ENCODE results near the gene SLC28A3.
A peak's percentile ranks its signal among the peaks of the same experiment; 100 is the strongest.

Gene SLC28A3

DNA sequence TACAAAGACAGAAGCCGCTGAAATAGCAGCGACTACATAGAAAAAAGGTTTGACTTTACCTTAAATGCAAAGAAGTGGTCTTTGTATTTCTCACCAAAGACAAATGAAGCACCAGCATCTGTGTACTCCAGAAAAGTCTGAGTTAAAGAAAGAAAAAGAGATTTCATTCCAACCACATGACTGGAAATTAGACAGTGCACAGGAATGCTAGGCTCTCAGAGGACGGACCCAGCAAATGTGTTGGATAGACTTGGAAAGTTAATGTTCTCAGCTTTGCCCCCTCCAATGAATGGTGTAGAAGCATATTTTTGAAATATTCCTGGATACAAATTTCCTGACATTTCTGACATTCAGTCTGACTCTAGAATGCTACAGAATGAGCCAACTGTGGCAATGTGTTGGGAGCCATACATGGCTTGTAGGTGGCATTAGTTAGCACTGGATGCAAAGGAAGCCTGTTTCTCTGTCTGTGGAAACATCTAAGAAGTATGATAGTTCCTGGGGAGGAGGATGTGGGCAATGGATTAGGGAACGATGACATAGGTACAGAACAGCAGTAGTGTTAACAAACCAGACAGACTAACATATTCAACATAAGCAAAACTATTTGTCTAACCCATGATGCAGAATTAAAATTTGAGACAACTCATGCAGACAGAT lies 43.3 kb downstream of the SLC28A3 start:
- DNase-seq (ENCODE audit: low read depth) = no peak

DNA sequence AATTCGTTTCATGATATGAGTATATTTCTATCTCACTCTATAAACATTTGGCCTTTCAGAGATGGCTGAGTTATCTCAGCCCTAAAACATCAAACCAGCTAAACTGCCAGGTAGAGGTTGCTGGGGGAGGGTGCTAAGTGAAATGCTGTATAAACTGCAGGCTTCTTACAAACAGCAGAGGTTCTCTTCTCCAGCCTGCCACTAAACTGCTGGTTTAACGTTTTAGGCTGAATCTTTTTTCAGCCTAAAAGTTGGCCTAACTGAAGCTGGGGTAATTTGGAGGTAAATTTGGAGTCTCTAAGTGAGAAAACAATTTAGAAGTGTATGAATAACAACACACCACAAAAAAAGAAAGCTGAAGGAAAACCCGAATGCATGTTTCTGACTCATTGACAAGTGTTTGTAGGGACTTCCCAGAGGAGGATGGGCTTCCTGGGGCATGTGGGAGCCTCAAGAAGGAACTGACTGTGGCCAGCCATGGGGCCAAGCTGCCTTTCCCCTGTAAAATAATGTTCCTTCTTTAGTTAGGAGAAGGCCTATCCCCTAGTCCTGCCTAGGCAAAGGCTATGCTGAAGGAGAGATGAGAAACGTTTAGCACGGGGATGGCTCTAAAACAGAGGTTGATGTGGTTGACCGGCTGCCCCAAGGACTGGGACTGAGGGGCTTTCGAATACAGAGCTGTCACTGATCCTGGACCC lies 44.3 kb downstream of the SLC28A3 start:
- no peak for DNase-seq (ENCODE audit: low read depth)

DNA sequence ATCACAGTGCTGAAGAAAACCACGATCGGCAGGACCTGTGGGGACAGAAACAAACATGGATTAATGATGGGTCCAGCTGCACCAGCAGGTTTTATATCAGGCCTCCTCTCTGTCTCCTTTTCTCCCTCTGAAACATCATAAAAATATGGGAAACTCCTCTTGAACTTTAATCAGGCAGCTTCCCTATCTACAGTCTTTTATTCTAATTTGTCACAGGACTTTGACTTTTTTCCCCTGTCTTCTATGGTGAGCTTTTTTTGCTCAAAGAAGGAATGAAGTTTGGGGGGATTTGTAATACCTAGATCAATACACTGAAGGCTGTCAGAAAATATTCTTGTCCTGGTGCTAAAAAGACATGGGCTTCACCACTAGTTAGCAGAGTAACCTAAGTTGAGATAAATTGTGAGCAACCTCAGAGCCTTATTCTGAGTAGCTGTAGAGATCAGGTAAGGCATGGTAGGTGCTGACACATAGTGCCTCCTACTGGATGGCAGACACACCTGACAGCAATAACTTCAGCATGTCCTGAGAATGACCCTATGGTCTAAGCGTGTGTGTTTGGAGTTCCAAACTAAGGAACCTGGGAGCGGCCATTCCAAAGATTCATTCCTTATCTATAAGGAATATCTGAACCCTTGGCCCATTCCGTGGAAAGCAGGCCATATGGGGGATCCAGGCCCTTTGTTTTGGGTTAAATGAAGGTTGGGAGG lies 46.2 kb downstream of the SLC28A3 start:
- no peak for DNase-seq (ENCODE audit: low read depth)

DNA sequence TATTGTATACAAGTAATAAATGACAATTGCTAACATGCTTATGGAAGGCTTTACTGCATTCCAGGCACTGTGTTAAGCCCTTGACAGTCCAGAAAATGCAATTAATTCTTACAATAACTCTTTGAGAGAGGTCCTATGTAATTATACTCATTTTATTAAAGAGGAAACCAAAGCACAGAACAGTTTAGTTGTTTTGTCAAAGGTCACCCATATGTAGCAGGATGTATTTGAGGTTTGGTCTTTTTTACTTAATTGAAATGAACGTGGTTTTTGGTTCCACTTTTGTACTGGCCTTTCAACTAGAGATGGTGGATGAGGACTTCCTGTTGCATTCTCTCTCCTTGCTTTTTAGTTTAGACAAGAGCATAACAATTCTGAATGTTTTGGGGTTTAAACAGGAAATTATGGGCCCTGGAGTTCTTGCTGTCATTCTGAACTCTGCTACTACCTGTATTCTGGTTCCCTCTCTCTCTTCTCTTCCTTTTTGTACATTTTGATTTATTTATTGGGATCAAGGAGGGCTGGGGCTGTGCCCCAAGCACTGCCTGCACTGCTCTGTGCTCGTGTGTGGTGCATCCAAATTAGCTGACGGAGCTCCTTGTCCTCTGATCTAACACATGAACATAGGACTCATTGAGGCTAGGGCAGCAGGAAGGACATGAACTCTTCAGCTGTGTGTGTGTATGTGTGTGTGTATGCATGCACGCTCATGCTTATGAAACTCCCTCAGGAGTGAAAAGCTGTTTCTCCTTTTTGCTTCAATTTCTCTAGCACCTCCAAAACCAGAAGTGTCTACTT lies 47.4 kb downstream of the SLC28A3 start:
- no peak for DNase-seq (ENCODE audit: low read depth)

DNA sequence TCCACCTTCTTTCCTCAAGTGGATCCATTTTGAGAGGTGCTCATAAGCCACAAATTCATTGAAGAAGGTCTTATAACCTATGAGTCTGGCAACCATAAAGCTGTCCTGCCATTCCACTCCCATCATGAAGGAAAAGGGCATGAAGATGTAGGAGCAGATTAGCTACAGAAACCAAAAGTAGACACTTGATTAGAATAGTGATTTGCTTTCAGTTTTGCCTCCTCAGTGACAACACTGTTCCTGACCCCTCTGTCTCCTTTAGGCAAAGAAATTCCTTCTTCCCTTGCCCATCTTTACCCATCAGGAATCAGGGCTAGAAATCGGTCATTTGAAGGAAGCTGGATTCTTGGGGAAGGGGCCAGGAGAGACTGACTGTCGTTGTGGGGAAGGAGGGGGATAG lies 55.2 kb downstream of the SLC28A3 start:
- no peak for DNase-seq (ENCODE audit: low read depth)

DNA sequence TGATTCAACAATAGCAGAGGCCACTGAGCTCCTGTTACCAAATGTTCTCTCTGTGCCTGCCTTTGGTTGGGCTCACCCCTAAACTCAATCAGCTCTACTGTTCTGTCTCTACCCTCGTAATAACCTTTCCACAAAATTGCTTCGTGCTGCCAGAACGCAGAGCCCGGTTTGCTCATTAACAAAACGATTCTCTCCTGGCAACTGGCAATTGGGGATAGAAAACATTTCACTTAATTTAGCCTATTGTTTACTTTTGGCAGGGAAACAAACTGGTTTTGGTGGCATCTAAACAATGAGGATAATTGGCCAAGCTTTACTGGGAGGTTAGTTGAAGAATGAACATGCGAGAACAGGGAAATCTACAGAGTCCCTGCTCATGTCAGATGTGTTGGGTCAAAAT lies 56.6 kb downstream of the SLC28A3 start:
- no peak for DNase-seq (ENCODE audit: low read depth)

DNA sequence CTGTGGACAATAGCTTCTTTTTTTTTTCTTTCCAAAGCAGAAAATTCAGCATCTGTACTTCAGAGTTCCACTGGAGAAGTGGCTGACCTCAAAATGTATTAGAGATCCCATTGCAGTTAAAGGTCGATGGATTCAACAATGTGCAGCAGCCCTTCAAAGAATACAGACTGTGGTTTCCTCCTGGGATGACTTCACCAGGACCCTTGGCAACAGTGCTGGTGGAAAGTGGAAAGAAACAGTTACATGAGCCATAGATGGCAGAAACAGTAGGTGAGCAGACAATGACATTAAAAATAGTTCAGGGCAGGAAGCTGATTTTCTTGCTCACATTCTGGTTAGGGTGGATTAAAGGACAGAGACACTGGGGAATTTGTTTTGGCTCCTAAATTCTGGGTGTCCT lies 62.4 kb downstream of the SLC28A3 start:
- DNase-seq (ENCODE audit: low read depth) = no peak

DNA sequence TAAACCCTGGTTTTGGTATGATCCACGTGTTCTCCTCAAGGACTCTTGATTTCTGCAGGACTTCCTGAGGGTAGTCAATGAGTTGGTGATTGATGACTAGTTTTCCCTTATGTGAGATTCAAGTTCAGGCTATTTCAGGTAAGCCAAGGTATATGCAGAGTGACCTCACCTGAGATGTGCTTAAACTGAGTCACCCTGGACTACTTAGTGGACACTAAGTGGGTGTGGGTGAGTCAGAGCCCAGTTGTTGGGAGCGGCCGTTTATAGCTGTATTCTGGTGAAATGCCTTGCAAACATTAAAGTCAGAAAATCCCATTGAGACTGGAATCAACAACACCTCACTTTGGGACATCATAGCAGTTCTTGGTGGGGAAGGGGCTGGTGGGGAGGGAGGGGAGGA lies 62.9 kb downstream of the SLC28A3 start:
- no peak for DNase-seq (ENCODE audit: low read depth)

DNA sequence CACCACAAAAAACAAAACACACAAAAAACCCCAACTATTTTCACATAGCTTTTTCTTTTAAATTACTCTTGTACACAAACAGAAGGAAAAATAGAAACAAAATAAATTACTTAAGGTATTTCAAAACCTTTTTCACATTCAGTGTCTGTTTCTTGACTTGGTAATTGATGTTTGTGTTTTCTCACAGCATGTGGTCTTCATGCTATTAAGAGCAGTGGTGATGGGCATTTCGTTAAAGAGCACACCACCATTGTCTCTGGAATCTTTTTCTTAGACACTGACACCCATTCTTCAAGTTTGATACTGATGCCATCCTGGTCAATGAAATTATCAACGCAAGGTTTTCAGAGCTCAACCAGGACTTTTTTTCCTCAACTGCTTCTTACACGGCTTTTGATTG lies 63.8 kb downstream of the SLC28A3 start:
- no peak for DNase-seq (ENCODE audit: low read depth)

DNA sequence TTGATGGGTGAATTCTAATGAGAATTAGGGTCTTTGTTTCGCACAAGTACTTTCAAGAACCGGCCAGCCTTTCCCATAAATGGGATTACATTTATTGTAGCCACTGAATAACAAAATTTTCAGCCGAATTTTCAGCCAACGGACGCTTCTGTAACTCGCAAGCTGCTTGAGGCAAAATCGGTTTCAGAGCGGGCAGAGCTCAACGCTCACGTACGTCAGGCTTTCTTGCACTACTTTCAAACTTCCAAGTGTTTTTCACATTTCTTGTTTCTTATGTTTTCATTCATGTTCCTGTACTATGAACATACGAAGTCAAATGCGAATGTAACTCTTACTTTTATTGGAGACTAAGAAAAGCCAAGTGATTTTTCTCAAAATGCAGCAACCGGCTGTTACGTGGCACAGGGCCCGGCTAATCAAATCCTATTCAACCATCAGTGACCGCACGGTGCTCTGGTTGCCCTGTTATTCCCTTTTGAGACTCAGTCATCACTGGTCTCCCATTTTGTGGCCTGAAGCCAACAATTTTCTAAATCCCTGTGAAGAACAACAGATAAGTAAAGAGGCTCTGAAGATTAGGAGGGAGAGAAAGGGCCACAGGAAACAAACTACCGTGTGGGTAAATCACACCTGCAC lies 68.5 kb downstream of the SLC28A3 start:
- DNase-seq (ENCODE audit: low read depth) = no peak

DNA sequence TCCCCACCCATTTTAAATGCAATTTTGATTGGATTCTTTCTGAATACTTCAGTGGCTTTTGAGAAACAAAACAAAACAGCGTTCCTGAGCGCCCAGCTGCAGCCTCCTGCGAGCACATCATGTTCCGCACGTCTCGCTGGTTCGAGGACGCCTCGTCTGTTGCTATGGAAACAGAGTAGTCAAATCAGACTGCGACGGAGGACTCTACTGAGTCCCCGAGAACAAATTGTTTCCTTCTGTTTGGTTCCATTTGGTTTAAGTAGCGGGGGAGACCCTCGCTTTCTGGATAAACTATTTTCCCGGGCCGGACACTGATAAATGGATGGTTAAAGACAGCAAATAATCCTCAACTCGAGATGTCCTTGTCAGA lies 69.0 kb downstream of the SLC28A3 start:
- peak; percentile 2 for DNase-seq (ENCODE audit: low read depth)

DNA sequence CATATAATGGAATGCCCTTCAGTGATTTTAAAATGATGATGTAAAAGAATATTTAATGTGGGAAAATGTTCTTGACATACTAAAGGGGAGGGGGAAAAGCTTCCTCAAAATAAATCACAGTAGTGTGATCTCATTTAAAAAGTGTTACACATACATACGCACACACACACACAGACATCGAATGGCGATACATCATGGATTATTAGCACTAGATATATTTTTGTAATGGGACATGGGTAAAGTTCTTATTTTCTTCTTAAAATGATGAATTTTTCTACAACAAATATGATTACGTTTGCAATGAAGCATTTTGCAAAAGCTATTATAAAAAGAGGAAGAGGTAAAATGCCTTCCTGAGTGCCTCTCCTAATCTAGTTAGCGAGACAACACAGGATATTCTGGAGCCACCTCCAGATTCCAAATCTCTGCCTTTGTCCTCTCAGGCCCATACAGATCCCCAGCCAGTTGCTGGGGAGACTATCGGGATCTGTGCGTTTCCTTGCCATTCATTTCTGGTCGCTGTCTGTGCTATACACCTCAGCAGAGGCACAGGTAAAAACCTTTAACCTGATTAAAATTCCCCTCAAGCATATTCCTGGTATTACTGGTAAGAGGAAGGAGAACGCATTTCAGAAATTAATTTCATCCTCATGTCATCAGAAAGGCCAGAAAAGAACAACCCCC lies 69.6 kb downstream of the SLC28A3 start:
- no peak for DNase-seq (ENCODE audit: low read depth)

DNA sequence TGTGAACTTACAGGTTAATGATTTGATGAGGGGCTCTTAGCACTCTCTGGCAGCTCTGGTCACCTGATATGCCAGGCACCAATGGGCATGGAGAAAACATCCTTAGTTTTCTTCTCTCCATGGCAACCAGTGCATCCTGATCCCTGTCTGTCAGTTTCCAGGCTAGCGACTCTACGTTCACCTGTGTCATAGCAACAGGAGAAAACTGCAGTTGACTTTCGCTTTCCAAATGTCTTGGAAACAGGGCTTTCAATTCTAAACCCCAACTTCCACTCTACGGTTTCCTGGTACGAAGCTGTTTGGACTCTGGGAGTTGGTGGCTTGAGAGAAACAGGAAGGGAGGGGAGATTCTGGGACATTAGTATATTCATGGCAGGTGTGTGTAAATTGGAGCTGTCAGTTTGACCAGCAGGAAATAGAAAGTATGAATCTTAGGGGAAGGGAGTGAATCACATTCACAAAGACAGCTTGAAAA lies 74.4 kb downstream of the SLC28A3 start:
- DNase-seq (ENCODE audit: low read depth) = no peak

DNA sequence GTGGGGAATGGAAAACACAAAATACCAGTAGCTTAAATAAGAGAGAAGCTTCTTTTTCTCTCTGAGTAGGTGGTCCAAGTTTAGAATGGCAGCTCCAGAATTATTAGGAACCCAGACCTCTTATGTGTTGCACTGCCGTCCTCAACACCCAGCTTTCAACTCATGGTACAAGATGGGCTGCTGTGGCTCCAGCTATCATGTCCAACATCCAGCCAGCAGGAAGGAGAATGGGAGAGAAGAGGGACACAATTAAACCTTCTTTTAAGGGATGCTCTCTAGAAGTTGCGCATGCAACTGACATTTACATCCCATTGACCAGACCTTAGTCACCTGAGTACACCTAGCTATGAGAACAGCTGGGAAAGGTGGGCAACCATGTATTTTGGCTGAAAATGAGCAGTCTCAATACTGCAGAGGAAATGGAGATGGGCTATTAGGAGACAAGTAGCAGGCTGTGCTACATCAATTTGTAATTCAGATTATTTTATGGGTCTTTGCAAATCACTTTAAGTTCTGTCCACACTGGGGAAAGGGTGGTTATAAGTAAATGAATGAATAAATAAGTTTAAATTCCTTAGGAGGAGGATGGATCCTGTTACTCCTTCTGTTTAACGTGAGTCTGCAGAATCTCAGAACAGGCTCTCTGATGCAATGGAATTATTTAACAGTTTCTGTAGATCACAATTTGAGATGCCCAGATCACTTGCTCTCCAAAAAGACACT lies 76.1 kb downstream of the SLC28A3 start:
- no peak for DNase-seq (ENCODE audit: low read depth)

DNA sequence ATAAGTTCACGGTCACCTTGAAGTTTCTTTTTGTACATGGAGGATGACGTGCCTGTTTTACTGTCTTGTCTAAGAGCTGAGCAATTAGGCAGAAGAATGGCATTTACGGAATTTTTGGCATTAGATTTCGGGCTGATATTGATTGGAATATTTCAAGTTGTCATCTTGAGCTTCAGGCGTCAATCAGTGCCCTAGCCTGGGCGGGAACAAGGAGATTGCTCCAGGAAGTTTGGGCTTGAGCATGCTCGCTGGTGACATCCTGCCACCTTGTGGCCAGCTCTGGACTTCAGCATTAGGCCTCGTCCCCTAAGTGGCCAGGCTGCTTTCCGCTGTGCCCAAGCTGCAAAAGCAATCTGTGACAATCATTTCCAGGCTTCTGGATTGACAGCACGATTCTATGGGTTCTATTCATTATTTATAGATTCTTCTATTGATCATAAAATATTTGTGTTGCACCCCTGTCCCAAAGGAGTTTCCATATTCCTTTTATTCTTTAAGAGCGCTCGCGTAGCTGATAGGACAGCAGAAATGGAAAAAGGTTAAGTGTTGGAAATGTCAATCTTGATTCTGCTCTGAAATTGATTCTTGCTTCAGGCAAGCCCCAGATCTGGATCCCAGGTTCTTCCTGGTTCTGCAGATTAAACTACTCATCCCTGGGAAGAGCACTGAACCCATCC lies 79.3 kb downstream of the SLC28A3 start:
- peak; percentile 22 for DNase-seq (ENCODE audit: low read depth)

DNA sequence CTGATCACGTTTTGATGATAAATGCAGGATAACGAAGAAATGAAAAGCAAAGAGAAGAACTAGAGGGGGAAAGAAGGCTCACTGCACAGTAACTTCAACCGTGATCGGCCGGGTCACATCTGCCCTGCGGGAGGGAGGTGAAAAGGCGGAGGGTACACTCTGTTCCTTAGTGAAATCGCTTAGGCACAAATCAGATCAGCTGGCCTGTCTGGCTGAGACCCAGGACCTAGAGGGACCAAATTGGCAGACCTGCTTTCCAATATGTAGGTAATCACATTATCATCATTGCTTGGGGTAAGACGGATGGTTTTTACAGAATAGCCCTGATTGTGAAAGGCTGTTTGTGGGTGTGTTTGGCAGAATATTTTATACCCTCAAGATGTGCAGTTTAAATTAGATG lies 82.2 kb downstream of the SLC28A3 start:
- no peak for DNase-seq (ENCODE audit: low read depth)

DNA sequence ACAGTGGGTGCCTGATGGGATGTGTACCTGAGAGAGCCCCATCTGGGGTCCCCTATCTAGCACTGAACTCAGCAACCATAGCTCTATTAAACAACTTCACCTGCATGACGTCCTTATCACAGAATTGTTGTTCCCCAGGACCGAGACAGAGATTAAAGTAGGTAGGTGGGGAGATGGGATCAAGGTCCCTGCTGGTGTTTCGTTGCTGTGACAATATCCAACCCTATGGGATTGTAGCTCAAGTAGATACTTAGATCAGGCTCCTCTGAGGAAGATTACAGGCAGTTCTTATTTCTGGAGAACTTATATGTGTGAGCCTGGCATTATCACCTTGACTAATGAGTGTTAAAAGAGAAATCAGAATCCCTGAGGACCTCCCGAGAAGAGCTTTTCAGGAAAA lies 84.9 kb downstream of the SLC28A3 start:
- DNase-seq (ENCODE audit: low read depth) = no peak

DNA sequence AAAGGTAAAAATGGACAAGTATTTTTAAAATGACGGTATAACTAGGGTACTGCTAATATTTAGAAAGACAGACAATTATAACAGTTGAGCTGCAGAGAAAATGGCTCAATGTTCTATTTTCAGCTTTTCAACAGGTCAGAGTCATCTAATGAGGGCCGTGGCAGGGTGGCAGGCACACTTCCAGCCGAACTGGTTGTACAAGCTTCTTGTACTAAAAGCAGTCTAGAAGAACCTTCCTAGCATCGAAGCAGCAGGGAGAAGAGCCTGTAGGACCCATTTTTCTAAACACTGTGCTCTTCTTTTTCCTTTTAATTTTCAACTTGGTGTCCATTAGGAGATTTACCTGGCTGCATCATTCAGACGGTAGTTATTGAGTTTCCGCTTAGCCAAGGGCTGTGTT lies 85.6 kb downstream of the SLC28A3 start:
- no peak for DNase-seq (ENCODE audit: low read depth)

DNA sequence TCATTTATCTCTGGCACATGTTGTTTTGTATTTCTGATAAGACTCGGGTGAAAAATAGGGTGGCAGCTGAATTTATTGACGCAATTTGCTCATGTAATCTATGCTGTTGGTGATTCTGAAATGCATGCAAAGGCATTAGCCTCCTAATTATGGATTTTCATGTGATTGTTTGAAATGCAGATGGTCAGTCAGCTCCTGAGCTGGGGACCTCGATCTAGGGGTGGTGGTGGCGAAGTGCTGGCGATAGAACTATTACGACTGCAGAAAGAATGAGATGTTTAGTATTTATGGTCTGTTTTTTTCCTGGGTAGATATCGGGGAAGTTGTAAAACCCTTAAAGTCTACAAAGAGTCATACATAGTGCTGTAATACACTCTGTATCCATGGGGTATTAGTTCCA lies 88.6 kb downstream of the SLC28A3 start:
- no peak for DNase-seq (ENCODE audit: low read depth)

DNA sequence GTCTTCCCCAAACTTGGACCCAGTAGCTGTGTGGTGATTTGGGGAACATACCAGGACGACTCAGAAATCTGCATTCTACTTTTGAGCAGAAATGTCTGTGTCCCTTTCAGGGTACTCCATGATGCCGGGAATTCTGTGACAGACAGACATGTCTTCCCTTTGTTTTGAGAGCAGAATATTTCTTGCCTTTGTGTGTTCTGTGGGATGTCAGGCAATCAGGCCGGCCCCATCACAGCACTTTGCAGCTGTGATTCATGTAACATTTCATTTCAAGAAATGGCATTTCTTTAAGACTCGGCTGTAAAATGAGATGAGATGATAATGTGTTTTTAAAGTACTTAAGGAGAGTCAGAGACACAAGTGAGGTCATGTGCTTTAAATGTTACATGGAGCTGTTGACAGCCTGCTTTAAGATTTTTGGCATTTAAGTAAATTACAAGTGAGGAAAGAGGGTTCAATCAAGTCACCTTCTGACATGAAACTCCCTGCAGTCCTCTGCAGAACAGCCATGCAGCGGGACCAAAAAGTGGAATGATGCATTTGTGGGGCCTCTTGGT lies 98.7 kb downstream of the SLC28A3 start:
- DNase-seq (ENCODE audit: low read depth) = no peak

Measured in stimulated activated CD8-positive, alpha-beta memory T cell treated with anti-CD3 and anti-CD28 coated beads, Interleukin-12 subunit alpha, Interleukin-12 subunit beta, amount 100 ng/mL, for 1 hour (primary cell).